HepG2 (cell line): ENCODE data around the gene OPA3.

ENCODE experiments used
- ATF3 ChIP-seq: sonication (generic); formaldehyde crosslinking; IDR thresholded peaks from 2 replicates; pipeline ENCODE4 v1.4.0; 2020; ENCODE audit warnings: missing genetic modification reagents
- ELF1 ChIP-seq: sonication (generic); formaldehyde crosslinking; IDR thresholded peaks from 2 replicates; pipeline ENCODE4 v1.4.0; 2020; ENCODE audit warnings: missing genetic modification reagents
- EZH2 ChIP-seq: conservative IDR thresholded peaks from 2 replicates; pipeline ENCODE4 v1.6.1; 2012; ENCODE audit warnings: mild to moderate bottlenecking, low read depth, low read length, moderate library complexity
- FIP1L1 ChIP-seq: fragments of 200-400 bp; formaldehyde crosslinking; IDR thresholded peaks from 2 replicates; pipeline ENCODE4 v1.6.1; 2018; ENCODE audit warnings: low read depth, mild to moderate bottlenecking, low read length, moderate library complexity, borderline replicate concordance; ENCODE audit not compliant: insufficient read depth
- JUN ChIP-seq: sonication (generic); formaldehyde crosslinking; IDR thresholded peaks from 2 replicates; pipeline ENCODE4 v1.4.0; 2020; ENCODE audit warnings: mild to moderate bottlenecking, missing genetic modification reagents
- KDM5B ChIP-seq: sonication (generic); formaldehyde crosslinking; IDR thresholded peaks from 2 replicates; pipeline ENCODE4 v1.4.0; 2020; ENCODE audit warnings: missing genetic modification reagents, mild to moderate bottlenecking, borderline replicate concordance
- MLX ChIP-seq: IDR thresholded peaks from 2 replicates; pipeline ENCODE4 v1.6.1; 2016
- POLR2AphosphoS5 ChIP-seq: IDR thresholded peaks from 2 replicates; pipeline ENCODE4 v1.6.1; 2012; ENCODE audit warnings: low read depth, low read length
- SIN3B ChIP-seq: fragments of 150-350 bp; IDR thresholded peaks from 2 replicates; pipeline ENCODE4 v1.6.1; 2014; ENCODE audit warnings: low read length
- SNRNP70 ChIP-seq: fragments of 200-400 bp; formaldehyde crosslinking; IDR thresholded peaks from 2 replicates; pipeline ENCODE4 v1.6.1; 2017; ENCODE audit warnings: mild to moderate bottlenecking, low read depth, low read length, moderate library complexity
- SP4 ChIP-seq: sonication (generic); formaldehyde crosslinking; IDR thresholded peaks from 2 replicates; pipeline ENCODE4 v1.8.1; 2023; ENCODE audit warnings: mild to moderate bottlenecking, missing genetic modification reagents
- USF2 ChIP-seq, 2 experiments: sonication (generic) in 1 of 2; formaldehyde crosslinking in 1 of 2; IDR thresholded peaks; 2 replicates each; pipeline versions ENCODE4 v1.5.1 to v1.6.1; 2011 to 2020; ENCODE audit warnings: borderline replicate concordance in 1 of 2, low read depth in 1 of 2, low read length in 1 of 2, mild to moderate bottlenecking in 1 of 2, missing genetic modification reagents in 1 of 2, moderate library complexity in 1 of 2
- ZFP62 ChIP-seq: sonication (generic); formaldehyde crosslinking; IDR thresholded peaks from 2 replicates; pipeline ENCODE4 v1.4.0; 2020; ENCODE audit warnings: missing genetic modification reagents
- ZNF772 ChIP-seq: sonication (generic); formaldehyde crosslinking; IDR thresholded peaks from 2 replicates; pipeline ENCODE4 v1.5.0; 2020; ENCODE audit warnings: mild to moderate bottlenecking, missing genetic modification reagents

- no peak for TF ChIP-seq KDM5B
- no peak for TF ChIP-seq SNRNP70
- TF ChIP-seq SIN3B, result no peak
- no peak for TF ChIP-seq USF2 (IDR thresholded peaks at IDR 0.05; ENCODE audit: low read depth, low read length)
- no peak for TF ChIP-seq USF2 (CRISPR knock-in tag; IDR thresholded peaks at IDR 0.05; ENCODE audit: borderline replicate concordance)
- TF ChIP-seq MLX (CRISPR knock-in tag), result no peak
- no peak for TF ChIP-seq ZFP62 (CRISPR knock-in tag)
- TF ChIP-seq EZH2, result no peak
- TF ChIP-seq FIP1L1, result no peak
- no peak for TF ChIP-seq JUN (CRISPR knock-in tag)
- no peak for TF ChIP-seq ELF1
- TF ChIP-seq ZNF772, result no peak
- TF ChIP-seq POLR2AphosphoS5, result no peak
- no peak for TF ChIP-seq ATF3
- no peak for TF ChIP-seq SP4 (CRISPR knock-in tag)
Observed at GRCh38 chr19:45577111-45577905, 7.3 kb downstream of the OPA3 start.
